ENCODE data around the gene POP7.
"Not testable (repeated sequence)": the region's sequence is repeated elsewhere in the genome, so short reads cannot be mapped to it uniquely, and the experiment has no call there.

POP7 gene

GRCh38 chr7:100692578-100692961 is 13.4 kb upstream of the POP7 start:
- DNase-seq (ENCODE audit: low spot score) = no peak

GRCh38 chr7:100693312-100694097 is 12.4 kb upstream of the POP7 start:
- DNase-seq (ENCODE audit: low spot score) = no peak

DNA sequence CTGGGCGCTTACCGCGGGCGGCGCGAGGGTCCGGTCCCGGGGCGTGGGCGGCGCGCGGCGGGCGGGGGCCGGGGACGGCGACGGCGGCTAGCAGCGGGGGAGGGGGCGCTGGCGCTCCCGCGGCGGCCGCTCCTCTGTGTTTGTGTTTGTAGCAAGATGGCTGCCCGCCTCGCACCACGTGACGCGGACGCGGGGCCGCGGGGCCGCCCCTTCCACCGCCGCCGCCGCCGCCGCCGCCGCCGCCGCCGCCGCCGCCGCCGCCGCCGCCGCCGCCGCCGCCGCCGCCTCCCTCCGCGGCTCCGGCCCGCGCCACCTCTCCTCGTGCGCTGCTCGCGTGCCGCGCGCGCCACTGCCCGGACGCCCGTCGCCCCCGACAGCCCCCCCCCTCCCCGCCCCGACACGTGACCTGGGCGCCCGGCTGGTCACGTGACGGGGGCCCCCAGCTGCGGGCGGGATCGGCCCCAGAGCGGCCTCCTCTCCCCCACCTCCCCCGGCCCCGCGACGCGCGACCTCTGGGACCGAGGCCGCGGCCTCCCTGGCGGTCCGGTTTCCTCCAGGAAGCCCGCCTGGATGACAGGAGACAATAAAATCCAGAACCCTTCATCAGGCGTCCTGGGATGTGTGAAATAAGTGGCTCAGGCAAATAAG is 11.7 kb upstream of the POP7 start, which contains the start of gene GIGYF1:
GIGYF1 (minus strand) TSS at position 153 of the 648 bp plus-strand sequence. CDS start 6,012 bp downstream, outside the sequence.
- DNase-seq (ENCODE audit: low spot score) = peak; percentile 47

DNA sequence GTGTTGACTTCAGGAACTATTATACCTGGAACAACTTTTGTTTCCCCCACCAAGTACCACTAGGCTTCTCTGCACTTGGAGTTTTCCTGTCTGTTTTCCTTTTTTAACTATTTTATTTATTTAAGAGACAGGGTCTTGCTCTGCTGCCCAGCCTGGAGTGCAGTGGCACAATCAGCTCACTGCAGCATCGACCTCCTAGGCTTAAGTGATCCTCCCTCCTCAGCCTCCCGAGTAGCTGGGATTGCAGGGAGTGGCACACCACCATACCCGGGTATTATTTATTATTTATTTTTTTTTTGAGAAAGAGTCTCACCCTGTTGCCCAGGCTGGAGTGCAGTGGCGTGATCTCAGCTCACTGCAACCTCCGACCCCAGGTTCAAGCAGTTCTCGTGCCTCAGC is 9.8 kb upstream of the POP7 start:
- DNase-seq (ENCODE audit: low spot score) = no peak

DNA sequence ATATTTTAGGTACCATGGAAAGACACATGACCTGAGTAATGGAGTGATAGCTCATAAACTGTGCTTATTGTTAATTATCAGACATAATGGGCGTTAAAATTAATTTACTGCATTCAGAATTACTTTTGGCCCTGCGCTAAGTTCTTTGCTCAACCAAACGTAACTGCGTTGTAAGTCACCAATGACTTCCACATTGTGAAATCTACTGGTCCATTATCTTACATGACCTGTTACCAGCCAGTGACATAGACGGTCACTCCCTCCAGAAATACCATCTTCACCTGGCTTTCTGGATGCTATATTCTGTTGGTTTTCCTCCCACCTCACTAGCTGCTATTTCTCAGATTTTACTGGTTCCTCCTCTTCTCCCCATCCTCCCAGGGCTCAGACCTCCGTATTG is 6.9 kb upstream of the POP7 start:
- DNase-seq (ENCODE audit: low spot score) = no peak

DNA sequence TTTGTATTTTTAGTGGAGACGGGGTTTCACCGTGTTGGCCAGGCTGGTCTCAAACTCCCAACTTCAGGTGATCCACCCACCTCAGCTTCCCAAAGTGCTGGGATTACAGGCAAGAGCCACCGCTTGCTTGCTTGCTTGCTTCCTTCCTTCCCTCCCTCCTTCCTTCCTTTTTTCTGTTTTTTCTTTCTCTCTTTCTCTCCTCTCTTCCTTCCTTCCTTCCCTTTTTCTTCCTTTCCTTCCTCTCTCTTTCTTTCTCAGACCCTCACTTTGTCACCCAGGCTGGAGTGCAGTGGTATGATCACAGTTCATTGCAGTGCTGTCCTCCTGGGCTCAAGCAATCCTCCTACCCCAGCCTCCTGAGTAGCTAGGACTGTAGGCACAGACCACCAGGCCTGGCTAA is 4.8 kb upstream of the POP7 start:
- DNase-seq (ENCODE audit: low spot score) = not testable (repeated sequence)

GRCh38 chr7:100705320-100705752 is 585 bp upstream of the POP7 start:
- peak; percentile 51 for DNase-seq (ENCODE audit: low spot score)

GRCh38 chr7:100706672-100707311 is 871 bp downstream of the POP7 start:
- no peak for DNase-seq (ENCODE audit: low spot score)

DNA sequence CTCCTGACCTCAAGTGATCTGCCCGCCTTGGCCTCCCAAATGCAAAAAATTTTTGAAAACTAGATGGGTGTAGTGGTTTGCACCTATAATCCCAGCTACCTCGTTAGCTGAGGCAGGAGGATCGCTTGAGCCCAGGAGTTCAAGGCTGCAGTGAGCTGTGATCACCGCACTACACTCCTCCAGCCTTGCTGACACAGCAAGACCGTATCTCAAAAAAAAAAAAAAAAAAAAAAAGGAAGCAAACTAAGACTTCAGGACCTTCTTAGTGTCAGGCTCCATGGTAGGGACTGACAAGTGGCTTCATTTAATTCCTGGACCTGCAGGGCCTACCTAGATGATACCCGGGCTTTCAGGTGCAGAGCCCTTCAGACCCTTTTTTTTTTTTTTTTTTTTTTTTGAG is 2.5 kb downstream of the POP7 start:
- no peak for DNase-seq (ENCODE audit: low spot score)

- no peak for DNase-seq (ENCODE audit: low spot score)
Measured at GRCh38 chr7:100710452-100710851, 4.5 kb downstream of the POP7 start.

DNA sequence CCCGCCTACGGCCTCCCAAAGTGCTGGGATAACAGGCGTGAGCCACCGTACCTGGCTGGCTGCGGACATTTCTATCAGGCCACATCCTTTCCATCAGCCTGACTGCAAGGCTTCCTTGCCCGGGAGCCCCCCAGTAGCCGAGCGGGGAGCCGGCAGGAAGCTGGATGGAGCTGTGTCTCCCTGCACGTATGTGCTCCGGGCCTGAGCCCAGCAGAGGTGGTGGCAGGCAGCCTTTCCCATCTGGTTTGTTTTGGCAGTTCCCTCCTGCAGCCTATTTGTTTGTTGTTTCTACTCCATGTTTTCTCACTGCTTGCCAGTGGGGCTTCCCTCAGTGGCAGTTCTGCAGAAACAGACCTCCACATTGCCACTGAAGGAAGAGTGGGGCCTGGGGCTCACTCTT is 5.4 kb downstream of the POP7 start:
- DNase-seq (ENCODE audit: low spot score) = no peak

DNA sequence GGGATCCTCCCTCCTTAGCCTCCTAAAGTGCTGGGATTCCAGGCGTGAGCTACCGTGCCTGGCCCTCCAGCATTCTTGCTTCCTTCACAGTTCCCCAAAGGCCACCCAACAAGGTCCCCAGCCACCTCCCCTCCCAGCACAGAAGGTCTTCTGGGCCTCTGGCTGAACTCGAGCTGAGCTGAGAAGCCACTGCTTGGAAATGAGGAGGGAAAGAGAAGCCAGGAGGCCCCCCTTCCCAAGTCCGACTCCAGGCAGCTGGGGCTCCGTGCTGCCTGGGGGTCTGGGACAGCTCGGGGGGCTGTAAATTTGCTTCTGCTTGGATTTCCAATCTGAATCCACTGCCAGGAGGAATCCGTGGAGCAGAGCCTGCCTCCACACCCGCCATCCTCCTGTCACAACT is 8.8 kb downstream of the POP7 start:
- no peak for DNase-seq (ENCODE audit: low spot score)

GRCh38 chr7:100717073-100717472 is 11.2 kb downstream of the POP7 start:
- DNase-seq (ENCODE audit: low spot score) = not testable (repeated sequence)

DNA sequence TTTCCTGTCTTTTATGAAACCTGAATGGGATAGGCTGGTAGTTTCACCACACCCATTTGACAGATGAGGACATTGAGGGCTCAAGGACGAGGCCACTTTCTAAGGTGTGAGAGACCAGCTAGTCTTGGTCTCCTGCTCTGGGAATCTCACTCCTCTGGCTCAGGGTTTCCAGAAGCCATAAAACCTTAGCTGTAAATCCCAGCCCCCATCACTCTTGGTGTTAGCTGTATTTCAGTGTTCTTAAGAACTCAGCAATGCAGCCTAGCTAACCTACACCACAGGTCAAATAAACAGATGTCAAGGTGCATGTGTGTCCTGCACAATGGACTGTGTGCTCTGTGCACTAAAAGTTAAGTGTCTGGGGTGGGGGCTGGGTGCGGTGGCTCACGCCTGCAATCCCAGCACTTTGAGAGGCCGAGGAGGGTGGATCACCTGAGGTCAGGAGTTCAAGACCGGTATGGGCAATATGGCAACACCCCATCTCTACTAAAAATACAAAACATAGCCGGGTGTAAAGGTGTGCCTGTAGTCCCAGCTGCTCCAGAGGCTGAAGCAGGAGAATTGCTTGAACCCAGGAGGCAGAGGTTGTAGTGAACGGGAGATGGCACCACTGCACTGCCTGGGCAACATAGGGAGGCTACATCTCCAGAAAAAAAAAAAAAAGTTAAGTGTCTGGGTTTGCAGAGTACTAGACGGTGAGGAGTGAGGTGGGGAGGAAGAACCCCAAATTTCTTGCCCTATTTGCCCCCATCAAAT is 13.8 kb downstream of the POP7 start:
- no peak for DNase-seq (ENCODE audit: low spot score)

DNA sequence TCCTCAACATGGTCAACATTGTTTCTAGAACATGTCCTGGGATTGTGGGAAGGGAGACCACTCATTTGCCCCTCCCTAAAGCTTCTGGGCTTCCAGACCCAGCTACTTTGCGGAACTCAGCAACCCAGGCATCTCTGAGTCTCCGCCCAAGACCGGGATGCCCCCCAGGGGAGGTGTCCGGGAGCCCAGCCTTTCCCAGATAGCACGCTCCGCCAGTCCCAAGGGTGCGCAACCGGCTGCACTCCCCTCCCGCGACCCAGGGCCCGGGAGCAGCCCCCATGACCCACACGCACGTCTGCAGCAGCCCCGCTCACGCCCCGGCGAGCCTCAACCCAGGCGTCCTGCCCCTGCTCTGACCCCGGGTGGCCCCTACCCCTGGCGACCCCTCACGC is 14.4 kb downstream of the POP7 start, which contains the start of gene EPO:
EPO (plus strand) TSS at position 190 of the 392 bp plus-strand sequence. CDS start 513 bp downstream, outside the sequence.
- no peak for DNase-seq (ENCODE audit: low spot score)

GRCh38 chr7:100720671-100721504 is 15.0 kb downstream of the POP7 start:
- DNase-seq (ENCODE audit: low spot score) = no peak

GRCh38 chr7:100721505-100721812 is 15.5 kb downstream of the POP7 start:
- DNase-seq (ENCODE audit: low spot score) = no peak

- no peak for DNase-seq (ENCODE audit: low spot score)
Measured at GRCh38 chr7:100722480-100723212, 16.7 kb downstream of the POP7 start.

DNA sequence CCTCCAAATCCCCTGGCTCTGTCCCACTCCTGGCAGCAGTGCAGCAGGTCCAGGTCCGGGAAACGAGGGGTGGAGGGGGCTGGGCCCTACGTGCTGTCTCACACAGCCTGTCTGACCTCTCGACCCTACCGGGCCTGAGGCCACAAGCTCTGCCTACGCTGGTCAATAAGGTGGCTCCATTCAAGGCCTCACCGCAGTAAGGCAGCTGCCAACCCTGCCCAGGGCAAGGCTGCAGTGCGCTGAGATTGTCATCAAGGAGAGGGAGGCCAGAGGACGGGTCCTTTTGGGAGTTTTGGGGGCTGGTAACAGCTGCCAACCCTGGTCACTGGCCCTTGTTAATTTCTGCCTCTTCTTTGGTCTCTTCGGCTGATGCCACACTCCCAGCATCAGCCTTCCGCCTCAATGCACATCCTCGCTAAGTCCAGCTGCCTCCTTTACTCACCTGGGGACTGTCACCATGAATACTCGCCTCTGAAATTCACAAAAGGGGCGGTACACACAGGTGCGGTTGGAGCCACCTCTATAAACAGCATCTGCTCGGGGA is 17.9 kb downstream of the POP7 start:
- DNase-seq (ENCODE audit: low spot score) = no peak

DNA sequence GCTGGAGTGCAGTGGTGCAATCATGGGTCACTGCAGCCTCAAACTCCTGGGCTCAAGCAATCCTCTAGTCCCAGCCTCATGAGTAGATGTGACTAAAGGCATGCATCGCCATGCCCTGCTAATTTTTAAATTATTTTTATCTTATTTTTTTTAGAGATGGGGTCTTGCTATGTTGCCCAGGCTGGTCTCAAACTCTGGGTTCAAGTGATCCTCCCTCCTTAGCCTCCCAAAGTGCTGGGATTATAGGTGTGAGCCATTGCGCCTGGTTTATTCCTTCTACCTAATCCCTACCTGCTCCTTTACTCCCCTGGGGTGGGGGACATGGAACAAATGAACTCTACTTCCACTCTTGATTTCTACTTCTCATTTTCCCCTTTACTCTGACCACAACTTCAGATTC is 18.4 kb downstream of the POP7 start:
- not testable (repeated sequence) for DNase-seq (ENCODE audit: low spot score)
